TTC549 (cell line): Measurements from ENCODE around the gene CDC42SE1.
A peak's percentile ranks its signal among the peaks of the same experiment; 100 is the strongest.

Source experiments
- FAIRE-seq: peaks from 2 replicates; lab custom pipeline; 2012; peaks lifted over from hg19 to GRCh38; lab: Jason Lieb, UNC

The CDC42SE1 gene

GRCh38 chr1:151008244-151009205, 50.9 kb downstream of the CDC42SE1 start, which contains the start of gene PRUNE1:
TSS of gene PRUNE1 (plus strand) at chr1:151008449. CDS start at chr1:151008633, 184 bp downstream.
- FAIRE-seq, result peak; percentile 94

GRCh38 chr1:151007853-151008243, 51.6 kb downstream of the CDC42SE1 start:
- no peak for FAIRE-seq

- peak; percentile 87 for FAIRE-seq
Measured at GRCh38 chr1:151006327-151007052, 52.9 kb downstream of the CDC42SE1 start, which contains the start of gene MINDY1. TSS of gene MINDY1 (minus strand) at chr1:151006902. CDS start at chr1:151002617, 4,285 bp downstream.

- no peak for FAIRE-seq
Measured at GRCh38 chr1:151005729-151006319, 53.6 kb downstream of the CDC42SE1 start.

- no peak for FAIRE-seq
Measured at GRCh38 chr1:151003180-151003579, 56.2 kb downstream of the CDC42SE1 start.

- no peak for FAIRE-seq
Measured at GRCh38 chr1:151002611-151003010, 56.8 kb downstream of the CDC42SE1 start.

GRCh38 chr1:151002051-151002450, 57.4 kb downstream of the CDC42SE1 start:
- no peak for FAIRE-seq

GRCh38 chr1:151001602-151002001, 57.8 kb downstream of the CDC42SE1 start:
- FAIRE-seq, result no peak
